GM13976 (cell line): ENCODE measurements around the gene TNS3.

Experiments used
- DNase-seq: peaks from one replicate; pipeline ENCODE4 v3.0.0; 2012; ENCODE audit warnings: low spot score
- in situ Hi-C: fragments of 300-500 bp; cut with MboI; formaldehyde crosslinking; loops from one replicate; pipeline ENCODE4 v1.12.0; 2022; ENCODE audit warnings: low sequenced_read_pairs, mixed read lengths, inconsistent platforms; ENCODE audit not compliant: unreplicated experiment
- TF ChIP-seq, protein P1 (sequence below): IDR thresholded peaks from 2 replicates; pipeline ENCODE4 v1.5.1; 2012; ENCODE audit warnings: borderline replicate concordance, mild to moderate bottlenecking; ENCODE audit not compliant: insufficient read depth; ENCODE audit errors: extremely low read depth, missing control alignments, control extremely low read depth

TNS3 gene

DNA sequence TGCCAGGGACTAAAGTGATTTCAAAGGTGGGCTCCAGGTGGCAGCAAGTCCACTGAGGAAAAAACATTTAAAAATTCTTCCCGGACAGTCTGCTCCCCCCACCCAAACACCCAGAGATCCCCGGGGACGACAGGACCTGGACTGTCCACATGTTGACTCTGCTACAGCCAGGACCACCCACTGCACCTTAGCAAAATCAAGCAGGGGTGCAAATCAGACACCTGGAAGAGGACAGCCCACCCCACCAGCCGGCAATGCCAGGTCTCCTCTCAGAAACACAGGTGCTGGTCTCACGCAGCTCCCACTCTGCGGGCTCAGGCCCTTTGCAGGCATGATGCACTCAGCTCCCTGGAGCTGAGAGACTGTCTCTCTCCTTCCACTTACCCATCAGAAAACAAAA, 251.9 kb downstream of the TNS3 start:
- no peak for DNase-seq
- in situ Hi-C loops, result no loop called here

GRCh38 chr7:47329320-47329926, 252.5 kb downstream of the TNS3 start:
- in situ Hi-C loops, result no loop called here
- no peak for DNase-seq
- TF ChIP-seq, protein P1, sequence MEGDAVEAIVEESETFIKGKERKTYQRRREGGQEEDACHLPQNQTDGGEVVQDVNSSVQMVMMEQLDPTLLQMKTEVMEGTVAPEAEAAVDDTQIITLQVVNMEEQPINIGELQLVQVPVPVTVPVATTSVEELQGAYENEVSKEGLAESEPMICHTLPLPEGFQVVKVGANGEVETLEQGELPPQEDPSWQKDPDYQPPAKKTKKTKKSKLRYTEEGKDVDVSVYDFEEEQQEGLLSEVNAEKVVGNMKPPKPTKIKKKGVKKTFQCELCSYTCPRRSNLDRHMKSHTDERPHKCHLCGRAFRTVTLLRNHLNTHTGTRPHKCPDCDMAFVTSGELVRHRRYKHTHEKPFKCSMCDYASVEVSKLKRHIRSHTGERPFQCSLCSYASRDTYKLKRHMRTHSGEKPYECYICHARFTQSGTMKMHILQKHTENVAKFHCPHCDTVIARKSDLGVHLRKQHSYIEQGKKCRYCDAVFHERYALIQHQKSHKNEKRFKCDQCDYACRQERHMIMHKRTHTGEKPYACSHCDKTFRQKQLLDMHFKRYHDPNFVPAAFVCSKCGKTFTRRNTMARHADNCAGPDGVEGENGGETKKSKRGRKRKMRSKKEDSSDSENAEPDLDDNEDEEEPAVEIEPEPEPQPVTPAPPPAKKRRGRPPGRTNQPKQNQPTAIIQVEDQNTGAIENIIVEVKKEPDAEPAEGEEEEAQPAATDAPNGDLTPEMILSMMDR, result no peak

More for the DNA sequence above, 251.9 kb downstream of the TNS3 start:
- TF ChIP-seq, protein P1, result no peak

- in situ Hi-C loops, result no loop called here
- no peak for DNase-seq
- TF ChIP-seq, protein P1, result no peak
Measured at GRCh38 chr7:47328392-47329319, 253.3 kb downstream of the TNS3 start.

- in situ Hi-C loops, result no loop called here
- TF ChIP-seq, protein P1, result no peak
- DNase-seq, result no peak
Measured at GRCh38 chr7:47327698-47328391, 254.1 kb downstream of the TNS3 start.

DNA sequence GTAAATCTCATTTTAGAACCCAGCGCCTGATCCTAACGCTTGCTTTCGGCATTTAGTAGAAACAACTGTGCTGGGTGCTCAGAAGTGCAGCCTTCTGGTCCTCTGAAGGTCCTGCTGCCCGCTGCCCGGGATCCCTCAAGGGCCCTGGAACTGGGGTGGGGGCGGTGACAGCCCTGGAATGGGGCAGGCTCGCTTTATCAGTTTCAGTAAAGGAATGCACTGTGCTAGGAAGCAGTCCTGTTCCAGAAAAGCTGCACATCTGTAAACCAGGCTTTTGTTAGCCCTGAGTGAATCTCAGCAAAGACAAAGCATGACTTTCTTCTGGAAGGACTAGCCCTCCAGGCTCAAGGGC, 254.6 kb downstream of the TNS3 start:
- TF ChIP-seq, protein P1, result no peak
- DNase-seq, result no peak
- in situ Hi-C loops, result no loop called here

GRCh38 chr7:47326808-47327207, 255.1 kb downstream of the TNS3 start:
- in situ Hi-C loops, result no loop called here
- no peak for DNase-seq

More at GRCh38 chr7:47326808-47327207, 255.1 kb downstream of the TNS3 start:
- TF ChIP-seq, protein P1, result no peak
